HepG2 (cell line): ENCODE results near the gene ORMDL2.

Experiments used
- ATF6 ChIP-seq: sonication (generic); formaldehyde crosslinking; conservative IDR thresholded peaks from 2 replicates; pipeline ENCODE4 v1.4.0; 2020; ENCODE audit warnings: missing genetic modification reagents
- CBX5 ChIP-seq: sonication (generic); formaldehyde crosslinking; IDR thresholded peaks from 2 replicates; pipeline ENCODE4 v1.4.0; 2020; ENCODE audit warnings: missing genetic modification reagents, borderline replicate concordance
- CTCF ChIP-seq: sonication (generic); formaldehyde crosslinking; IDR thresholded peaks from 2 replicates; pipeline ENCODE4 v1.5.0; 2020; ENCODE audit warnings: mild to moderate bottlenecking, missing genetic modification reagents, moderate library complexity
- EZH2 ChIP-seq: conservative IDR thresholded peaks from 2 replicates; pipeline ENCODE4 v1.6.1; 2012; ENCODE audit warnings: mild to moderate bottlenecking, low read depth, low read length, moderate library complexity
- FOXK1 ChIP-seq: sonication (generic); formaldehyde crosslinking; IDR thresholded peaks from 2 replicates; pipeline ENCODE4 v1.4.0; 2020; ENCODE audit warnings: low read depth, missing genetic modification reagents, borderline replicate concordance
- NFYB ChIP-seq: sonication (generic); formaldehyde crosslinking; IDR thresholded peaks from 2 replicates; pipeline ENCODE4 v1.4.0; 2020; ENCODE audit warnings: missing genetic modification reagents
- POLR2A ChIP-seq, 2 experiments: IDR thresholded peaks; 2 replicates each; pipeline ENCODE4 v1.6.1; 2011; ENCODE audit warnings: low read depth in 2 of 2, low read length in 2 of 2, mild to moderate bottlenecking in 1 of 2, moderate library complexity in 1 of 2; ENCODE audit not compliant: insufficient read depth in 1 of 2
- RBM22 ChIP-seq: fragments of 200-400 bp; formaldehyde crosslinking; optimal IDR thresholded peaks from 2 replicates; pipeline ENCODE3; 2017; ENCODE audit warnings: mild to moderate bottlenecking, low read length, moderate library complexity
- REST ChIP-seq, 2 experiments: IDR thresholded peaks; 2 replicates each; pipeline ENCODE4 v1.6.1; 2011 to 2012; ENCODE audit warnings: low read length in 2 of 2, borderline replicate concordance in 1 of 2, low read depth in 1 of 2, mild to moderate bottlenecking in 1 of 2, moderate library complexity in 1 of 2
- SCMH1 ChIP-seq: sonication (generic); formaldehyde crosslinking; IDR thresholded peaks from 2 replicates; pipeline ENCODE4 v1.9.0; 2021; ENCODE audit warnings: missing genetic modification reagents, mild to moderate bottlenecking, borderline replicate concordance
- SIN3B ChIP-seq: fragments of 150-350 bp; IDR thresholded peaks from 2 replicates; pipeline ENCODE4 v1.6.1; 2014; ENCODE audit warnings: low read length
- ZNF746 ChIP-seq: sonication (generic); formaldehyde crosslinking; IDR thresholded peaks from 2 replicates; pipeline ENCODE4 v1.8.0; 2022; ENCODE audit warnings: mild to moderate bottlenecking, missing genetic modification reagents
- TF ChIP-seq, protein P1 (sequence below): sonication (generic); formaldehyde crosslinking; IDR thresholded peaks from 2 replicates; pipeline ENCODE4 v1.4.0; 2020; ENCODE audit warnings: low read depth, missing genetic modification reagents
- TF ChIP-seq, protein P2 (sequence below): IDR thresholded peaks from 2 replicates; pipeline ENCODE4 v1.6.1; 2016

GRCh38 chr12:55771736-55772135 lies 46.1 kb upstream of the ORMDL2 start:
- TF ChIP-seq SCMH1 (no peak), REST (IDR thresholded peaks at IDR 0.05; ENCODE audit: borderline replicate concordance in 1 of 2, low read depth in 1 of 2, low read length in 2 of 2) (no peak), EZH2 (no peak), ZNF746 (CRISPR knock-in tag) (no peak), CTCF (CRISPR knock-in tag) (no peak), ATF6 (no peak), POLR2A (IDR thresholded peaks at IDR 0.05; ENCODE audit: insufficient read depth in 1 of 2, low read depth in 2 of 2, low read length in 2 of 2) (no peak), RBM22 (no peak), CBX5 (no peak), NFYB (CRISPR knock-in tag) (no peak), SIN3B (no peak), FOXK1 (CRISPR knock-in tag) (no peak)
- TF ChIP-seq, protein P1, sequence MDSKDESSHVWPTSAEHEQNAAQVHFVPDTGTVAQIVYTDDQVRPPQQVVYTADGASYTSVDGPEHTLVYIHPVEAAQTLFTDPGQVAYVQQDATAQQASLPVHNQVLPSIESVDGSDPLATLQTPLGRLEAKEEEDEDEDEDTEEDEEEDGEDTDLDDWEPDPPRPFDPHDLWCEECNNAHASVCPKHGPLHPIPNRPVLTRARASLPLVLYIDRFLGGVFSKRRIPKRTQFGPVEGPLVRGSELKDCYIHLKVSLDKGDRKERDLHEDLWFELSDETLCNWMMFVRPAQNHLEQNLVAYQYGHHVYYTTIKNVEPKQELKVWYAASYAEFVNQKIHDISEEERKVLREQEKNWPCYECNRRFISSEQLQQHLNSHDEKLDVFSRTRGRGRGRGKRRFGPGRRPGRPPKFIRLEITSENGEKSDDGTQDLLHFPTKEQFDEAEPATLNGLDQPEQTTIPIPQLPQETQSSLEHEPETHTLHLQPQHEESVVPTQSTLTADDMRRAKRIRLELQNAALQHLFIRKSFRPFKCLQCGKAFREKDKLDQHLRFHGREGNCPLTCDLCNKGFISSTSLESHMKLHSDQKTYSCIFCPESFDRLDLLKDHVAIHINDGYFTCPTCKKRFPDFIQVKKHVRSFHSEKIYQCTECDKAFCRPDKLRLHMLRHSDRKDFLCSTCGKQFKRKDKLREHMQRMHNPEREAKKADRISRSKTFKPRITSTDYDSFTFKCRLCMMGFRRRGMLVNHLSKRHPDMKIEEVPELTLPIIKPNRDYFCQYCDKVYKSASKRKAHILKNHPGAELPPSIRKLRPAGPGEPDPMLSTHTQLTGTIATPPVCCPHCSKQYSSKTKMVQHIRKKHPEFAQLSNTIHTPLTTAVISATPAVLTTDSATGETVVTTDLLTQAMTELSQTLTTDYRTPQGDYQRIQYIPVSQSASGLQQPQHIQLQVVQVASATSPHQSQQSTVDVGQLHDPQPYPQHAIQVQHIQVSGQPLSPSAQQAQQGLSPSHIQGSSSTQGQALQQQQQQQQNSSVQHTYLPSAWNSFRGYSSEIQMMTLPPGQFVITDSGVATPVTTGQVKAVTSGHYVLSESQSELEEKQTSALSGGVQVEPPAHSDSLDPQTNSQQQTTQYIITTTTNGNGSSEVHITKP: no peak
- TF ChIP-seq, protein P2, sequence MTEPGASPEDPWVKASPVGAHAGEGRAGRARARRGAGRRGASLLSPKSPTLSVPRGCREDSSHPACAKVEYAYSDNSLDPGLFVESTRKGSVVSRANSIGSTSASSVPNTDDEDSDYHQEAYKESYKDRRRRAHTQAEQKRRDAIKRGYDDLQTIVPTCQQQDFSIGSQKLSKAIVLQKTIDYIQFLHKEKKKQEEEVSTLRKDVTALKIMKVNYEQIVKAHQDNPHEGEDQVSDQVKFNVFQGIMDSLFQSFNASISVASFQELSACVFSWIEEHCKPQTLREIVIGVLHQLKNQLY (CRISPR knock-in tag): no peak
